GM10248 (cell line): ENCODE data around the gene TTC9C.

ENCODE experiments used
- CTCF ChIA-PET: fragments of 300-600 bp; sonication (Branson Sonifier 250); formaldehyde crosslinking; extraction: SDS; loops from one replicate; lab custom pipeline; 2021; ENCODE audit warnings: antibody characterized with exemption; lab: Yijun Ruan, JAX
- POLR2A ChIA-PET: fragments of 350-650 bp; sonication (Branson Sonifier 250); formaldehyde crosslinking; extraction: SDS; loops from one replicate; lab custom pipeline; 2020; ENCODE audit warnings: antibody characterized with exemption; lab: Yijun Ruan, JAX
- DNase-seq: peaks from one replicate; pipeline ENCODE4 v3.0.0; 2012; ENCODE audit errors: extremely low spot score
- TF ChIP-seq, protein P1 (sequence below): IDR thresholded peaks from 2 replicates; pipeline ENCODE4 v1.5.1; 2012; ENCODE audit warnings: mild to moderate bottlenecking, low read depth; ENCODE audit errors: extremely low read depth, missing control alignments, control extremely low read depth

Gene TTC9C

DNA sequence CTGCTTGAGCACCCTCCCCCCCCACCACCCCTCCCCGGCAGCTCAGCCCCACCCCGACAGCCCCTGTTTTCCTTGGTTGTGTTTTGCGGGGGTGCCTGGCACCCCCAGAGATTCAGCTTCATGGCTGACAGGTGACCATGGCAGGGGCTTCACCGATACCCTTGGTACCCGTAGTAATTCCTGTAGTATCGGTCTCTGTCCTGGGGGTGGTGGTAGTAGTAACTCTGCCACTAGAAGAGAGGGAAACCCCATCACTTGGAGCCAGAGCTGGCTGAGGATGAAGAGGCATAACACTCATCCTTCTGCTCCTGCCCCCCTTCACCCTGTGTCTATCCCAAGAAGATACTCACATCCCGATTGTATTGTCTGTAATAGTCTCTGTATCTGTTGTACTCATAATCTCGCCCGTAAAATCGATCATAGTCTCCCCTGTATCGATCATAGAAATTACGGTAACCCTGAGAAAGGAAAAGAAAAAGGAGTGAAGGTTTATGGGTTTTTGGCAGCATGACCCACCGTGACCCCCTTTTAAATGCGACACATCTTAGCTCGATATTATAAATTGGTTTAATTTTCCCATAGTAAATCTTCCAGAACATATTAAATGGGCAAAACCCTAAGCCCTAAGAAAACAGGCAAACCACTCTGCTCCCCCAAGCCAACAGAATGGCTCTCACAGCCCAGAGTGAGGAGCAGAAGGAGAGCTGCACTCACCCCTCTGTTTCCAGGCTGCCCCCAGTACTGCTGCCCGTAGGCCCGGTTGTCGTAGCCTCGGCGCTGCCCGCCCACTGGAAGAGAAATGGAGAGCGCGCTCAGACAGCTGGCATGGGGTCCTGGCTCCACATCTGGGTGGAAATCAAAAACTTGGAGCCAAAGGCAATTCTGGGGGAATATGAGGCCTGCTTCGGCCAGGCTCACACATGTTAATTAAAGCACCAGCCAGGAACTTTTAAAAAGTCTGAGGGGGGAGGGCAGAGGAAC, 12.8 kb upstream of the TTC9C start:
- no peak for DNase-seq
- CTCF ChIA-PET, result interaction anchor here (0.7 to 1.2 kb wide), 4 partner anchors 9 to 52 kb away, joined by 3 to 5 read pairs (median 3); partner anchors contain the start of genes HNRNPUL2 and TTC9C
- POLR2A ChIA-PET, result interaction anchor here (0.6 kb wide), 2 partner anchors 12 to 72 kb away, joined by 3 read pairs; partner anchors contain the start of gene TMEM179B
- TF ChIP-seq, protein P1, sequence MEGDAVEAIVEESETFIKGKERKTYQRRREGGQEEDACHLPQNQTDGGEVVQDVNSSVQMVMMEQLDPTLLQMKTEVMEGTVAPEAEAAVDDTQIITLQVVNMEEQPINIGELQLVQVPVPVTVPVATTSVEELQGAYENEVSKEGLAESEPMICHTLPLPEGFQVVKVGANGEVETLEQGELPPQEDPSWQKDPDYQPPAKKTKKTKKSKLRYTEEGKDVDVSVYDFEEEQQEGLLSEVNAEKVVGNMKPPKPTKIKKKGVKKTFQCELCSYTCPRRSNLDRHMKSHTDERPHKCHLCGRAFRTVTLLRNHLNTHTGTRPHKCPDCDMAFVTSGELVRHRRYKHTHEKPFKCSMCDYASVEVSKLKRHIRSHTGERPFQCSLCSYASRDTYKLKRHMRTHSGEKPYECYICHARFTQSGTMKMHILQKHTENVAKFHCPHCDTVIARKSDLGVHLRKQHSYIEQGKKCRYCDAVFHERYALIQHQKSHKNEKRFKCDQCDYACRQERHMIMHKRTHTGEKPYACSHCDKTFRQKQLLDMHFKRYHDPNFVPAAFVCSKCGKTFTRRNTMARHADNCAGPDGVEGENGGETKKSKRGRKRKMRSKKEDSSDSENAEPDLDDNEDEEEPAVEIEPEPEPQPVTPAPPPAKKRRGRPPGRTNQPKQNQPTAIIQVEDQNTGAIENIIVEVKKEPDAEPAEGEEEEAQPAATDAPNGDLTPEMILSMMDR, result no peak

DNA sequence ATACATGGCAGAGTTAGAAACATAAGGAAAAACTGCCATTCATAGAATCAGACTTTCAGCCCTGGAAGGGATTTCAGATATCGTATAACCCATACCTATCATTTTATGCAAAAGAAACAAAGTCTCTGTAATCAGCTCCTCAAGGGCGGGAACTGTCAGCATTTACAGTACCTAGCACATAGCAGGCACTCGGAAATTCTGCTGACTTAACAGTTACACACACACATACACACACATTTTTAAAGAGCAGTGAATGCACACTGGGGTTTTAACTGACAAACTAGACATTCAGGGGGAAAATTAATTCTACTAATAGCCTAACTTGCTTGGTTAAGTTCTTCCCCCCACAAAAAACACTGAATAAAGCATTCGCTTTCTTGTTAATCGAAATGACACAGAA, 12.1 kb upstream of the TTC9C start:
- ChIA-PET CTCF (interaction anchor here (0.7 to 1.2 kb wide), 4 partner anchors 10 to 53 kb away, joined by 3 to 5 read pairs (median 3); partner anchors contain the start of genes HNRNPUL2 and TTC9C), POLR2A (no interaction called here)
- no peak for DNase-seq
- TF ChIP-seq, protein P1, result no peak

DNA sequence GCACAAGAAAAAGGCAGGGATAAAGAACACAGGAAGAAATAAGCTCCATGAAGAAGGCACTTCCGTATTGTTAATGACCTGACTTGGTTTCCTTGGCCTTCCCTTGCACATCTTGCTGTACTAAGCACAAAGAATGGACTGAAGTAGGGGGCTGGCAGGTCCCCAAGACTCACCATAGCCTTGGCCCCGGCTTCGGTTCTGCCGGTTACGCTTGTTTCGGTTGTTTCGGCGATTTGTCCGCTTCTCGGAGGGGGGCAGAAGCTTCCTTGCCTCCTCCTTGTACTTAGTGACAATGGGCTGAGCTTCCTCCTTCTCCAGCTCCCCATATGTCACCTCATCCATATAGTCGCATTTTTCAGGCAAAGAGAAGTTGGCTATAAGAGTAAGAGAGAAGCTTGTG, 11.5 kb upstream of the TTC9C start:
- no peak for DNase-seq
- CTCF ChIA-PET, result interaction anchor here (0.8 to 1.2 kb wide), 4 partner anchors 11 to 54 kb away, joined by 3 to 4 read pairs (median 3); partner anchors contain the start of gene BSCL2
- TF ChIP-seq, protein P1, result no peak
- POLR2A ChIA-PET, result no interaction called here

DNA sequence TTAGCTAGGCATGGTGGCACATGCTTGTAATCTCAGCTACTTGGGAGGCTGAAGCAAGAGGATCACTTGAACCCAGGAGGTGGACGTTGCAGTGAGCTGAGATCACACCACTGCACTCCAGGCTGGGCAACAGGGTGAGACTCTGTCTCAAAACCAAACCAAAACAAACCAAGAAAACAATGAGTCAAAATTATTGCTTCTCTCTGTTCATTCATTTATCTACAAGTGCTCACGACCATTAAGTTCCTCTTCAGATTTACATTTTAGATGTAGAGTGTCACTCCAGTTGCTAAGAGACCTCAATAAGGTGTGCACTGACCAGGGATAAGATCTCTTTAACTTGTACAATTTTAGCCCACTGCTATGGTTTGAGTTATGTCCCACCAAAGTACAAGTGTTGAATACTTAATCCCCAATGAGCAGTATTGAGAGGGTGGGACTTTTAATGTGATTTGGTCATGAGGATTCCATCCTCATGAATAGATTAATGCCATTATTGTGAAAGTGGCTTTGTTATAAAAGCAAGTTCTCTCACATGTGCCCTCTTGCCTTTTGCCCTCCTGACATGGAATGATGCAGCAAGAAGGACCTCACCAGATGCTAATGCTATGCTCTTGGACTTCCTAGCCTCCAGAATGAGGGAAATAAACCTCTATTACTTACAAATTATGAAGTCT, 8.8 kb upstream of the TTC9C start:
- ChIA-PET CTCF (interaction anchor here (1.1 kb wide), 1 partner anchor 39 kb away, joined by 3 read pairs; no protein-coding TSS in a partner anchor), POLR2A (interaction anchor here (0.9 kb wide), 1 partner anchor 55 kb away, joined by 3 read pairs; the partner anchor contains the start of genes C11orf98 and CSKMT)
- no peak for DNase-seq
- TF ChIP-seq, protein P1, result no peak

DNA sequence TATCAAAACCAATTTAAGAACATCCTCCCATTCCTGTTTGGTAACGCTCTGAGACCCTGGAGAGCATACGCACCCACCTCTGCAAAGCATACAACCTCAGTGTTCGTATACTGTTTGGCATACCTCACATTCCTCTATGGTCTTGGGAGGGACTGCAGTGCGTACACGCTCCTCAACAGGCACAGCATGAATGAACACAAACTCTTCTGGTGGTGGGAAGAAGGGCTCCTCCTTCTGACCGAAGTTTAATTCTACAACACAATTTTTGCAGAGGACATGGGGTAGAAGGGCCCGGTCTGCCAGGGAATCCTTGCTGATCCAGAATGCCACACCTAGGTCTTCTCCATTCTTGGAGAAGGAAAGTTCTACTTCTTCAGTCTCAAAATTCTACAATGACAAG, 6.3 kb upstream of the TTC9C start:
- no peak for DNase-seq
- ChIA-PET POLR2A (no interaction called here), CTCF (no interaction called here)
- TF ChIP-seq, protein P1, result no peak

DNA sequence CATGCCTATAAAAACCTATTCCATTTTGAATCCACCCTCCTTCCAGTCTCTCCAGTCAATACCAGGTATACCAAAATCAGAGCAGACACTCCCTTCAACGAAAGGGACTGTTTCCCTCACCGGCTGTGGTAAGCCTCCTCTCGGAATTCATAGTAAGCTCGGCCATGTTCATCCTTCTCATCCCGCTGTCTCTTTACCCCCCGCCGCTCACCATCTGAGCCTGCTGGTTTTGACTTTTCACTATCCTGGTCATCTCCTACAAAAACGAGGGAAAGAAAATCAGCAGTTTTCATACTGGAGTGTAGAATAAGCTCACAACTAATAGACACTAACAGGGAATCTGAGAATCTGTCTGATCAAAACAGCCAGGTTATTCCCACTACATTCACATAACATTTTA, 4.1 kb upstream of the TTC9C start:
- TF ChIP-seq, protein P1, result no peak
- no peak for DNase-seq
- POLR2A ChIA-PET, result interaction anchor here (1.3 kb wide), 1 partner anchor 131 kb away, joined by 4 read pairs; no protein-coding TSS in a partner anchor
- CTCF ChIA-PET, result interaction anchor here (1.4 to 2.4 kb wide), 3 partner anchors 11 to 30 kb away, joined by 3 to 10 read pairs (median 6); partner anchors contain the start of gene ZBTB3
